Measurements from ENCODE around the gene POLR3G.

DNA sequence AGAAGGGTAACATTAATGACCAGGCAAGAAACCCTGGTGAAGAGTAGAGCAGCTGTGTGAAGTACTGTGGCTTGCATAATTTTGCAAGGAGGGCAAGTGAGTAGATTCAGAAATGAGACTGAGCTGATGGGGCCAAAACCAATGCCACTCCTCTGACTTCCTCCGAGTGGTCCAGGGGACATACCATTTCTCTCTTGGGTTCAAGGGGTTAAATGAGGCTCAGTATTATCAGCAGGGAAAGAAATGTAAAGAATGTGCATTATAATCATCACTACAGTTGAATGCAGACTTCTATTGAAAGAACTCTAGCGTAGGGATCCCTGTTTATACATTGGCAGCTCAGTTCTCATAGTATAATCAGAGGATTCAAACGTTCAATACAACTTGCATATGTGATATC, 9.9 kb downstream of the POLR3G start:
- TF ChIP-seq, protein P1, sequence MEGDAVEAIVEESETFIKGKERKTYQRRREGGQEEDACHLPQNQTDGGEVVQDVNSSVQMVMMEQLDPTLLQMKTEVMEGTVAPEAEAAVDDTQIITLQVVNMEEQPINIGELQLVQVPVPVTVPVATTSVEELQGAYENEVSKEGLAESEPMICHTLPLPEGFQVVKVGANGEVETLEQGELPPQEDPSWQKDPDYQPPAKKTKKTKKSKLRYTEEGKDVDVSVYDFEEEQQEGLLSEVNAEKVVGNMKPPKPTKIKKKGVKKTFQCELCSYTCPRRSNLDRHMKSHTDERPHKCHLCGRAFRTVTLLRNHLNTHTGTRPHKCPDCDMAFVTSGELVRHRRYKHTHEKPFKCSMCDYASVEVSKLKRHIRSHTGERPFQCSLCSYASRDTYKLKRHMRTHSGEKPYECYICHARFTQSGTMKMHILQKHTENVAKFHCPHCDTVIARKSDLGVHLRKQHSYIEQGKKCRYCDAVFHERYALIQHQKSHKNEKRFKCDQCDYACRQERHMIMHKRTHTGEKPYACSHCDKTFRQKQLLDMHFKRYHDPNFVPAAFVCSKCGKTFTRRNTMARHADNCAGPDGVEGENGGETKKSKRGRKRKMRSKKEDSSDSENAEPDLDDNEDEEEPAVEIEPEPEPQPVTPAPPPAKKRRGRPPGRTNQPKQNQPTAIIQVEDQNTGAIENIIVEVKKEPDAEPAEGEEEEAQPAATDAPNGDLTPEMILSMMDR (IDR thresholded peaks at IDR 0.05; ENCODE audit: poor library complexity) = no peak
- TF ChIP-seq EZH2 (IDR thresholded peaks at IDR 0.05; ENCODE audit: borderline replicate concordance) (no peak), EZH2phosphoT487 (IDR thresholded peaks at IDR 0.05; ENCODE audit: low read depth, severe bottlenecking, unreplicated experiment) (no peak)

All from hepatocyte (in vitro differentiated cells).